AG10803 (cell line): ENCODE data around the gene RPP14.

Source experiments
- DNase-seq: peaks from one replicate; pipeline ENCODE4 v3.0.0; 2010; ENCODE audit warnings: low read depth
- H3K4me3 ChIP-seq: 2 replicates; pipeline ENCODE4 v1.5.1; 2011; ENCODE audit warnings: mild to moderate bottlenecking, low read length, control low read depth
- TF ChIP-seq, protein P1 (sequence below): conservative IDR thresholded peaks from 2 replicates; pipeline ENCODE4 v1.5.1; 2011; ENCODE audit warnings: mild to moderate bottlenecking, low read length, control low read depth, inconsistent platforms

Gene RPP14

DNA sequence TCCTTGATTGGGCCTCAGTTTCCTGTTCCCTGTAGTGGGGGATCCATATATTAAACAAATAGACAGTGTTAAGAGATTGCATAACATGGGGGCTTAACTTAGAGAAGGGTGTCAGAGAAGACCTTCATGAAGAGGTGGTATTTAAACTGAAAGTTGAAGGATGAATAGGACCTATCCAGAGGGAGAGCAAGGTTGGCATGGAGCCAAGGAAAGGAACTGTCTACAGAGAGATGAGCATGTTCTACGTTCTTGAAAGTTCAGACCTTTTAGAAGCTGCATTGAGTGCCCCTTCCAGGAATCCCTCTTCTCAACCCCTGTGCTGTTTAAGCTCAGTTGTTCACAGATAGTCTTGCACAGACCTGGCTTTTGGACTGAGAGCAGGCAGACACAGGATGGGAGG lies 2.7 kb downstream of the RPP14 start:
- DNase-seq = no peak
- TF ChIP-seq, protein P1, sequence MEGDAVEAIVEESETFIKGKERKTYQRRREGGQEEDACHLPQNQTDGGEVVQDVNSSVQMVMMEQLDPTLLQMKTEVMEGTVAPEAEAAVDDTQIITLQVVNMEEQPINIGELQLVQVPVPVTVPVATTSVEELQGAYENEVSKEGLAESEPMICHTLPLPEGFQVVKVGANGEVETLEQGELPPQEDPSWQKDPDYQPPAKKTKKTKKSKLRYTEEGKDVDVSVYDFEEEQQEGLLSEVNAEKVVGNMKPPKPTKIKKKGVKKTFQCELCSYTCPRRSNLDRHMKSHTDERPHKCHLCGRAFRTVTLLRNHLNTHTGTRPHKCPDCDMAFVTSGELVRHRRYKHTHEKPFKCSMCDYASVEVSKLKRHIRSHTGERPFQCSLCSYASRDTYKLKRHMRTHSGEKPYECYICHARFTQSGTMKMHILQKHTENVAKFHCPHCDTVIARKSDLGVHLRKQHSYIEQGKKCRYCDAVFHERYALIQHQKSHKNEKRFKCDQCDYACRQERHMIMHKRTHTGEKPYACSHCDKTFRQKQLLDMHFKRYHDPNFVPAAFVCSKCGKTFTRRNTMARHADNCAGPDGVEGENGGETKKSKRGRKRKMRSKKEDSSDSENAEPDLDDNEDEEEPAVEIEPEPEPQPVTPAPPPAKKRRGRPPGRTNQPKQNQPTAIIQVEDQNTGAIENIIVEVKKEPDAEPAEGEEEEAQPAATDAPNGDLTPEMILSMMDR = no peak
- H3K4me3 ChIP-seq = no peak overlapping the region

DNA sequence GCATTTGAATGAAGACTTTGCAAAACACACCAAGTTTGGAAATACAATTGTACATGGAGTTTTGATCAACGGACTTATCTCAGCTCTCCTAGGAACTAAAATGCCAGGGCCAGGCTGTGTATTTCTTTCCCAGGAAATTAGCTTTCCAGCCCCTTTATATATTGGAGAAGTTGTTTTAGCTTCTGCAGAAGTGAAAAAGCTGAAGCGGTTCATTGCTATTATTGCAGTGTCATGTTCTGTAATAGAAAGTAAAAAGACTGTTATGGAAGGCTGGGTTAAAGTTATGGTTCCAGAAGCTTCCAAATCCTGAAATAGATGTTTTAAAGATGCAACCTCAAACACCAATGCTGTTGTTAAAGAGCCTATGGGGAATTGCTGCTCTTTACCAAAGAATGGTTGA lies 11.8 kb downstream of the RPP14 start:
- DNase-seq = no peak
- TF ChIP-seq, protein P1 = no peak
- no peak overlapping the region for H3K4me3 ChIP-seq

DNA sequence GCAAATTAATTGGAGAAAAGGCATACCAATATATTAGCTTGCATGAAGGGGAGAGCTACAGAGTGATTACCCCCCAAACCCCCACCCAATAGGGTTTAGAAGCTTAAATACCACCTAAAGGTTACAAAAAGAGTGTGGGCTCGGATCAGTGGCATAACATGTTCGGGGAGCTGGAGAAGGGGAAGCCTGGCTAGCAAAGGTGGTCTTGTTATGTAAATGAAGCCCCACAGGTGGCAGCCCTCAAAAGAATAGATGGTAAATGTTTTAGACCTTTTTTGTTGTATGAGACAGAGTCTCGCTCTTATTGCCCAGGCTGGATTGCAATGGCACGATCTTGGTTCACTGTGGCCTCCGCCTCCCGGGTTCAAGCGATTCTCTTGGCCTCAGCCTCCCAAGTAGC lies 15.7 kb downstream of the RPP14 start:
- no peak overlapping the region for H3K4me3 ChIP-seq
- TF ChIP-seq, protein P1 = no peak
- DNase-seq = no peak

DNA sequence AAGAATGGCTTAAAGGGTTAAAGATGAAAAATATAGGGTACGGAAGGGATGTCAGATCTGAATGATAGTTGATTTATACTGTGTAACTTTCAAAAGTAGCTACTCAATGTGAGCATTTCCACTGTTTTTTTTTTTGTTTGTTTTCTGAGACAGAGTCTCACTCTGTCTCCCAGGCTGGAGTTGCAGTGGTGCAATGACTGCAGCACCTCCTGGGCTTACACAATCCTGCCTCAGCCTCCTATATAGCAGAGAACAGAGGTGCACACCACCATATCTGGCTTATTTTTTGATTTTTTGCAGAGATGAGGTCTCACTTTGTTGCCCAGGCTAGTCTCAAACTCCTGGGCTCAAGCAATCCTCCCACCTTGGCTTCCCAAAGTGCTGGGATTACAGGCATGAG lies 16.7 kb downstream of the RPP14 start:
- TF ChIP-seq, protein P1 = no peak
- DNase-seq = no peak
- H3K4me3 ChIP-seq = no peak overlapping the region

DNA sequence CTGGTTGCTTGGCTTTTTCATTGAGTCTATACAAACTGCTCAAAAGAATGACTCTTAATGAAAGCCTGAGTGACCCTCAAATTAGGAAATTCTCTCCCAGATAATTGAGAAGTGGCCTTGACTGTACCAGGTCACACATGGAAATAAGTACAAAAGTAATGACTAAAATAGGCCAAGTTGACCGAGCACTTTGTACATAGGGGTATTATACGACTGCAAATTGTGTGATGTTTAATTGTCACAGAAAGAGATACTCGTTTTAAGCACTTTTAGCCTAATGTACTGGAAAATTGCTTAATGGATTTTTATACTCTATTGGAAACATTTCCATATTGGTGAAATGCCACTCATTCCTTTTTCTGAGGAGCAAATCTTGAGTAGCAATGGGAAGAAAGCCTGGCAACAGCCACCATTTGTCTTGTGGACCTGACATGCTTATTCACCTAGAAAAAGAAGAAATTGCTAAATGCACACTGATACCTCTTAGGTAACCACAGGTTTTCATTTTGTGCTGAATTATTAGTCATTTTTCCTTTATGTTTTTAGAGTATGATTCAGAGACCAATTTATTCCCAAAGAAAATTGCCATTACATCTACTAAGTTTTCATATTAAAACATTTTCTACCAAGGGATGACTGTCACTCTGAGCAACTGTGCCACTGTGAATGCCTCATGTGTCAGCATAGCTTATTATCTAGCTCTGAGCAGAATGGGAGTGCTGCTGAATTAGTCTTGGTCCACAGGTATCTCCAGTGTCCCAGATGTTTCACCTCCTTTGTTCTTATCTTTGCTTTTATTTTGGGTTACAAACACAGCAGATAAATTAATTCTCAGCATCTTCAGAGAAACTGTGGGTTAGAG lies 17.7 kb downstream of the RPP14 start:
- DNase-seq = no peak
- no peak overlapping the region for H3K4me3 ChIP-seq
- TF ChIP-seq, protein P1 = no peak

DNA sequence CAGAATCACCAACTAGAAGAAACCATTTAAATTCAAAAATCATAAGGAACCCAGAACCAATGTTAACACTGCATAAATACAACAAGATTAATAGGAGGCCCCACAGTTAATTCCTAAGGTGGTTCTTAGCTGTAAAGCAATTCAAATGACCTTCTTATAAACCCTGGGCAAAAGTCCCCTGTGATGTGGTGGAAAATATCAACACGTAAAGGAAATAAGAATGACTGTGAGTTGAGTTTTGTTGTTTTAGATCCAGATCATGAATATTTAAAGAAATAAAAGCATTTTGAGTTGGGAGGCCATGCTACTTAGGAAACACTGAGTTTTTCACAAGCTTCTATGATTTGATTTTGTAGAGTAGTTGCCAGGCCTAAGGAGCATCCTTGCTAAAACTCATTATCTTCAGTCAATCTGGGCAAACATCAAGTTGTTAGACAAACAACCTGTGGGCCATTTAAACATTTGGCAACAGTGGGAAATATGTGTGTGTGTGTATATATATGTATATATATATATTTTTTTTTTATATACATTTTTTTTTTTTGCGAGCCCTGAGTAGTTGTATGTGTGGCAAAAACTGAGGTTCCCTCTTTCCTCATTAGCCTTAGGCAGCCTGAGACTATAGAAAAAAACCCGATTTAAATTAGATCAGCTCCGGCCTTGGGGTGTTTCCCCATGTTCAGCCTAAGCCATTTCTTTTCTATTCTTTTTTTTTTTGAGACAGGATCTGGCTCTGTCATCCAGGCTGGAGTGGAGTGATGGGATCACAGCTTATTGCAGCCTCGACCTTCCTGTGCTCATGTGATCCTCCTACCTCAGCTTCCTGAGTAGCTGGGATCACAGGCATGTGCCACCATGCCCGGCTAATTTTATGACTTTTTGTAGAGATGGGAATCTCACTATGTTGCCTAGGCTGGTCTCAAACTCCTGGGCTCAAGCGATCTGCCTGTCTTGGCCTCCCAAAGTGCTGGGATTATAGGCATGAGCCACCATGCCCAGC lies 18.6 kb downstream of the RPP14 start:
- no peak for DNase-seq
- TF ChIP-seq, protein P1 = no peak
- H3K4me3 ChIP-seq = no peak overlapping the region
